ENCODE results near the gene PI16. TPM values are rescaled to one million over a fixed set of nuclear protein-coding genes. Genes with fewer than 3 reads are reported as not detected.

The PI16 gene
- total RNA-seq, 4 donors from 2014 or later, result 2.8 to 17.2 (median 3.9) TPM

- TF ChIP-seq CTCF (IDR thresholded peaks at IDR 0.05) (no peak), POLR2A (IDR thresholded peaks at IDR 0.05) (no peak), EP300 (IDR thresholded peaks at IDR 0.05) (no peak), POLR2AphosphoS5 (IDR thresholded peaks at IDR 0.05) (no peak)
- Histone ChIP-seq H3K27me3 (no peaks in the 10 kb centered on the region), H3K9me3 (no peaks in the 10 kb centered on the region), H3K36me3 (no peaks in the 10 kb centered on the region), H3K4me3 (no peak overlapping the region), H3K27ac (no peak overlapping the region), H3K4me1 (peaks cover 14% of the 10 kb centered on the region)
- WGBS, result 89% methylated on average over 18 of the region's 21 CpGs
- DNase-seq (ENCODE audit: low spot score in 2 of 2), result no peak
These were observed 59.3 kb downstream of the PI16 start for GRCh38 chr6:37013516-37014491.

Other genes starting within 250 kb of the PI16 start
- gene CPNE5, start 115.3 kb upstream of the PI16 start, total RNA-seq, result 1 to 10 TPM in 2 of 4 donors, under 1 TPM in 2; 0.48 to 1.2 (median 0.90) TPM
- 10 to 100 TPM in 1 of 4 donors, 1 to 10 TPM in 3; 4.1 to 16.6 (median 7.7) TPM for gene PPIL1, start 79.9 kb upstream of the PI16 start, total RNA-seq
- gene C6orf89, start 68.8 kb upstream of the PI16 start, total RNA-seq, result 10 to 100 TPM; 29.8 to 42.1 (median 37.9) TPM
- gene MTCH1, start 31.5 kb downstream of the PI16 start, total RNA-seq, result 100 to 1,000 TPM; 160 to 220 (median 183) TPM
- gene FGD2, start 50.9 kb downstream of the PI16 start, total RNA-seq, result 10 to 100 TPM in 1 of 4 donors, 1 to 10 TPM in 3; 2.4 to 13.6 (median 4.6) TPM
- 100 to 1,000 TPM in 2 of 4 donors, 10 to 100 TPM in 2; 63.6 to 158 (median 110) TPM for gene PIM1, start 215.4 kb downstream of the PI16 start, total RNA-seq